ENCODE measurements around the gene AHRR. TPM values are rescaled to one million over a fixed set of nuclear protein-coding genes. Genes with fewer than 3 reads are reported as not detected.
"Not testable (repeated sequence)": the region's sequence is repeated elsewhere in the genome, so short reads cannot be mapped to it uniquely, and the experiment has no call there.

AHRR gene
- total RNA-seq, 1 donor from 2014 or later = 4.5 TPM

- DNase-seq (ENCODE audit: low read depth in 2 of 2) = no peak
Measured at GRCh38 chr5:366541-367357, 45.2 kb downstream of the AHRR start.

GRCh38 chr5:367358-368130 lies 46.0 kb downstream of the AHRR start:
- no peak for DNase-seq (ENCODE audit: low read depth in 2 of 2)

GRCh38 chr5:368183-369084 lies 46.9 kb downstream of the AHRR start:
- no peak for DNase-seq (ENCODE audit: low read depth in 2 of 2)

DNA sequence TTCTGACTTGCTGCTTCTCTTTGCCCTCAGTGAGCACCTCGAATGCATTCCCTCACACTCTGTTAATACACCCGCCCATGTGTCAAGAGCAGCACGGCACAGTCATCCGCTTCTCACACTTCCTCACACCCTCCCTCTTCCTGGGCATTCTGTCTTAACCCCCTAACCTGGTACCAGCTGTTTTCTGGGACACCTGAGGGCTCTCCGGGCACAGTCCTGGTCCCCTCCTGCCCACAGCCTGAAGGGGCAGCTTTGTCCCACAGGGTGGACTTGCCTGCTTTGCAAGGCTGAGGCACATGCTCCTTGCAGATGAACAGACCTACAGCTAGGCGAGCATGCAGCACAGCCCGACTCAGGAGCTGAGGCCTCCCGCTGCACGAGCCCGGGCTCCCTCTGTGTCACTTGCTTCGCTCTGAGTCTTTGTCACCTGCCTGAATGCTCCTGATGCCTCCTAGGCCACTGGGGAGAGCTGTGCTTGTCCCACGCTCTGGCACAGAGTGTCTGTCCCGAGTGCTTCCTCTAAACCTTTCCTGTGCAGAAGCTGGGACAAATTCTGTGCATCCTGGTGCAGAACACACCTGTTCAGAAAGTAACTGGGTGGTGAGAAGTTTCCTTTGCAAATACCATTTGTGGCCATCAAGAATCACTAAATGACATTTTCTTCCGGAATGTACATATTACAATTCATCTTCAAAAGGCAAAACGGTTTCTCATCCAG lies 47.8 kb downstream of the AHRR start:
- DNase-seq (ENCODE audit: low read depth in 2 of 2) = no peak

DNA sequence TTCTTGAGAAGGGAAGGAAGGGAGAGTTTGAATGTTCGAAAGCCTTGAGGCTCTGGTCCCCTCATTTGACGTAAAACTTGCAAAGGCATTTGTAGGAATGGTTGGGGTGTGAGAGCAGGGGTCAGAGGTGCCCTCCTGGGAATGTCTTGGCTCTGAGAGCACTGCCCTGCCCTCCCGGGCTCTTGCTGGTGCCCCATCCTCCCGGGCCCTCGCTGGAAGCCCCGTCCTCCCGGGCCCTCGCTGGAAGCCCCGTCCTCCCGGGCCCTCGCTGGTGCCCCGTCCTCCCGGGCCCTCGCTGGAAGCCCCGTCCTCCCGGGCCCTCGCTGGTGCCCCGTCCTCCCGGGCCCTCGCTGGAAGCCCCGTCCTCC lies 48.3 kb downstream of the AHRR start:
- not testable (repeated sequence) for DNase-seq (ENCODE audit: low read depth in 2 of 2)

- DNase-seq (ENCODE audit: low read depth in 2 of 2) = no peak
Measured at GRCh38 chr5:370311-370958, 48.9 kb downstream of the AHRR start.

DNA sequence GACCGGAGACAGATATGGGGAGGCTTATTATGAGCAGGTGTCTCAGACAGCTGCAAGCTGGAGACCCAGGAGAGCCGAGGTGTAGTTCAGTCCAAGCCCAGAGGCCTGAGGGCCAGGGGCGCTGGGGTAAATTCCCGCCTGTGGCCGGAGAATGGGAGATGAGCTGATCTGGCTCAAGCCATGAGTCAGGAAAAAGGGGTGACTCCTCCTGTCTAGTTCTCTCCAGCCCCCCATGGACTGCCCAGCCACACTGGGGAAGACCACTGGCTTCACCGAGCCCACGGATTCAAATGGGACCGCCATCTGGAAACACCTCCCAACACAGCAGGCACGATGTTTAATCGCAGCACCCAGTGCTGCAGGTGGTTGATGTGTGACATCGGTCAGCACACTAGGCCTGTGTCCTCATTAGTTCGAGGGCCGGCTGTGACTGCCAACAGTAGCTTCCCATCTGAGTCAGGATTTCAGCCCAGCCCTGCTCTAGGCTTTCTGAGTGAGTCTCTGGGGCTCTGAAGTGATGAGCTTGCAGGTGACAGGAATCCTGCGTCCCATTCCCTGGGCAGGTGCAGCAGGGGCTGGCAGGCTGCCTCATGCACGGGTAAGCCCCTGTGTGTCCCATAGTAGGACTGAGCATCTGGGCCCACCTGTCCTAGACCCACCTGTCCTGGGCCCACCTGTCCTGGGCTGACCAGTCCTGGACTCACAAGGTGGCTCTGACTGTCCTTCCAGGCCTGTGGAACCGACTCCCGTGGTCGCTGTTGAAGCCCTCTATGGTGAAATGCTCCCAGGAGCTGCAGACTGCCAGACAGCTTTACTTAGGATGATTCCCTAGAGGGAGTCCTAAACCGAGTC lies 49.7 kb downstream of the AHRR start:
- no peak for DNase-seq (ENCODE audit: low read depth in 2 of 2)

DNA sequence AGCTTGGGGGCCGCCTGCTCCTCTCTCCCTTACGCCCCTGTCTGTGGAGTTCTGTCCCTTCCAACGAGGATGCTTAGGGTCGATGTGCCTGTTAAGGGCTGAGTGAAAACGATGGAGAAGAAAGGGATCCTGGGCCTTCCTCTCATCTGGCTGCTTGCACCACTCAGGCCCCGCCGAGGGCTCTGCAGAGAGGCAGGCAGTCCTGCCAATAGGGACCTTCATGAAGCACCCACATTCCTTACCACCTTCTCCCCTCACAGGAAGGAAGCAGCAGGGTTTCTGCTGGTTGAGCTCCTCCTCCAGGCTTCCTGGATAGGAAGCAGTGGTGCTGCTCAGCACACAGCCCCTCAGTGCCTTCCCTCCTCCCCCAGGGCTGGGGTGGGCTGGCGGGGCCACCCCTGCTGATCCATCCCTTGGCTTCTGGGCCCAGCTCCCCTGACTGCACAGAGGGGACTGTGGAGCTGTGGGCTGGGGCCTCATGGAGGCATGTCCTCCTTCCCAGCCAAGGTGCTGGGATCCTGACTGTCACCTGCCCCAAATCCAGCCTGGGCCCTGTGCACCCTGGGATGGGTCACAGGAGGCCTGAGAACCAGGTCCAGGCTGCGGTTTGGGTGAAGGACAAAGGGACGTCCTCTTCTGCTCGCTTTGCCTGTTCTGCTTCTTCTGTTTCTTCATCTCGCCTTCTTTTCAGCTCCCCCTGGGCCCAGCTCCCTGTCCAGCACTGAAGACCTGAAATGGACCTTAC lies 50.5 kb downstream of the AHRR start:
- no peak for DNase-seq (ENCODE audit: low read depth in 2 of 2)

GRCh38 chr5:372556-372995 lies 51.1 kb downstream of the AHRR start:
- no peak for DNase-seq (ENCODE audit: low read depth in 2 of 2)

- DNase-seq (ENCODE audit: low read depth in 2 of 2) = peak in 1 of 2 donors; percentile 40
Measured at GRCh38 chr5:372996-373709, 51.6 kb downstream of the AHRR start.

- DNase-seq (ENCODE audit: low read depth in 2 of 2) = peak; percentile 28 to 84
Measured at GRCh38 chr5:373710-374602, 52.4 kb downstream of the AHRR start.

DNA sequence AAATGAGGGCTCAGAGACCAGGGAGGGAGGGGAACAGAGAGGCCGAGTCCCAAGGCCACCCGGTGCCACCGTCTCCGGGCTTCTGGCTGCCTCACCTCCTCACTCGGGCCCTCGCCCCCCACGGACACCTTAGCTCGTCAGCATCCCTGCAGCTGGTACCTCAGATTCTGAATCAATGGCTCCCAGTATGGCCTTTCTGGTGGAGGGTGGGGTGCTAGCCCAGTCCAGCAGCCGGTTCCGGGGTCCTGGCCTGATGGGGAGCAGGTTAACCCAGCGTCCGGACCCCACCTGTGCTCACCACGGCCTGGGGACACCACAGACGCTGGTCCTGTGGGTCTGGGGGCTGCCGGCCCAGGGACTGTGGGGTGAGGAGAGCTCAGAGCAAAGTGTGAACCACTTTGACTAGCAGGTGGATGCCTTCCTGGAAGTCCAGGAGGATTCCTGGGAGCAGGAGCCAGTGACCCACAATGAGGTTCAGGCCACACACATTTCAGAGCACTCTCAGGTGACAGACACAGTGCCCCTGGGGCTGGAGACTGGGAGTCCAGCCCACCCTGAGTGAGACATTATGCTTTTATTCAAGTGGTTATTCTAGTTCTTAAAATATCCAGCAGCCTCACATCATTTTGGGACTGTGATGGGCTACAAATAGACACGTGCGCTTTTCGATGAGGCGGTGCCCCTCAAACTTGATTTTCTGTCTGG lies 53.3 kb downstream of the AHRR start:
- no peak for DNase-seq (ENCODE audit: low read depth in 2 of 2)

DNA sequence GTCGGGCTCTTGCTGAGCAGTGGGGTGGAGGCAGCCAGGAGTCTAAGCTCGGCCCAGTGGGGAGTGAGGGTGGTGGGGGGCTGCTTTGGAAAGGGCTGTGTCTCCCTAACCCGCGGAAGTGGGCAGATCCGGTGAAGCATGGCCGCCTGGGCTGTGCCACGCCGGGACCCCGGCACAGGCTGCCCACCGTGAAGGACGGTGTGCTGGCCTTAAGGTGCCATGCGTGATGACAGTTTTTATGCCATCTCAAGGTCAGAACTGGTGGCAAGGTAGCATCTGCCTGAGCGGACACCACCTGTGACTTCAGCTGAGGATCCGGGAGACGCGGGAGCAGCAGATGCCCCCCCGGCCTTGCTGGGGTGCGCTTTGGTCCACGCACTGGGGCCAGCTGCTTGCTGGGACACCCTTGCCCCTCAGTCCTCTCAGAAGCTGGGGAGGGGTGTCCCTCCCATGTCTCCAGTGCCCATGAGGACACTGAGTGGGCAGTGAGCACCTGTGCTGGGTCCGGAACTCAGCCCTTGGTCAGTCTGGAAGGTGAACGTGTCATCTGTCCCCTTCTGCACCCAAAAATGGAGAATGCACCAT lies 53.9 kb downstream of the AHRR start:
- no peak for DNase-seq (ENCODE audit: low read depth in 2 of 2)

DNA sequence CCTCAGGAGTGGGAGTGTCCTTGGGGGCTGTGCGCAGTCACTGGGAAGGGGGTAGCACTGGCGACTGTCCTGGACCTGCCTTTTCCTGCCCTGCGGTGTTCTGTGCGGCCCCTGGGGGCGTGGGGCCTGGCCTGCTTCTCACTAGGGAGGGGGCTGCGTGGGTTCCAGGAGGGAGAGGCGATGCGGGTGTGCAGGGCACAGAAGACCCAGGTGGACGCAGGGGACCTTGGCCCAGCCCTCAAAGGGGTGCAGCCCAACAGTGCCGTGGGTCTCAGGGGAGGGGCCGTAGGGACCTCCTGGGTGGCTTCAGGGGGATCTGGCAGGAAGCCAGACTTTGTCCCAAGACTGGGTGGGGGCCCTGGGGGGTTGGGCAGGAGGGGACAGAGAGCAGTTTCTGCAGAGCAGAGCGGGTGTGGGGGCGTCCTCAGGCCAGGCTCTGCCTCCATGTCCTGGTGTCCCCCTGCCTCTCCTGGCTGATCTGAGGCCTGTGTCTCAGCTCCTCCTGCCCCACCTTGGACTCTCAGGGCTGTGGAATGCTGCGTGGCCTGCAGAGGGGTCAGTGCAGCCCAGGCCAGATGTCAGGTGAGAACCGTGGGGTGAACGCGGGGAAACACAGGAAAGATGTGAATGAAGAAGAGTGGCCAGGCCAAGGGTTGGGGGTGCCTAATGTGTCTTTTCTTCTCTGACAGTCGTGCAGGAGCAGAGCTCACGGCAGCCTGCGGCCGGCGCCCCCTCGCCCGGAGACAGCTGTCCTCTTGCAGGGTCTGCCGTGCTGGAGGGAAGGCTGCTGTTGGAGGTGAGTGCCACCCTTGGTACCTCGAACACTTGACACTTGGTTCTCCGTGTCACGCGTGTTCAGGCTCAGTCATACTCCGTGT lies 54.6 kb downstream of the AHRR start:
- DNase-seq (ENCODE audit: low read depth in 2 of 2) = no peak

DNA sequence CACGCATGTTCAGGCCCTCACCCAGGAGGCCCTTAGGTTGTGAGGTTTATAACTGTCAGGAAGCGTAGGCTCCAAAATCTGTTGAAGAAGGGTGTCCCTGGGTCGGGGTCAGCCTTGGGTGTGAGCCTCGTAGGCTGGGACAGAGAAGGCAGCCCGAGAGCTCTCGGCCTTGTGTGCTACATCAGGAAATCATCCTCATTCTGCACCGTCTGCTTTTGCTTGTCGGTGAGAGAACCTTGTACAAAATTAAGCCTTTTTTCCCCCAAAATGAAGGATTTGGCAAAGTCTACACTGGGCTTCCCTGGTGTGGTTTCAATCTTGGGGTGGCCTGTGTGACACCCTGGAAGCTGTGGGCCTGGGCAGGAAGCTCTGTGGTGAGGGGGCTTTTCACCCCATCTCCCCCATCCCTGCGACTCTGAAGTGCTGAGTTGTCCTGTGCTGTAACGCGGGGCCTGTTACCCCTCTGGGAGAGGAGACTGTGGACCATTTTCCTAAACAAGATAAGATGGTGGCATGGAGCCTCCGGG lies 55.3 kb downstream of the AHRR start:
- DNase-seq (ENCODE audit: low read depth in 2 of 2) = no peak
